ENCODE measurements around the gene DPH1.

DPH1 gene

DNA sequence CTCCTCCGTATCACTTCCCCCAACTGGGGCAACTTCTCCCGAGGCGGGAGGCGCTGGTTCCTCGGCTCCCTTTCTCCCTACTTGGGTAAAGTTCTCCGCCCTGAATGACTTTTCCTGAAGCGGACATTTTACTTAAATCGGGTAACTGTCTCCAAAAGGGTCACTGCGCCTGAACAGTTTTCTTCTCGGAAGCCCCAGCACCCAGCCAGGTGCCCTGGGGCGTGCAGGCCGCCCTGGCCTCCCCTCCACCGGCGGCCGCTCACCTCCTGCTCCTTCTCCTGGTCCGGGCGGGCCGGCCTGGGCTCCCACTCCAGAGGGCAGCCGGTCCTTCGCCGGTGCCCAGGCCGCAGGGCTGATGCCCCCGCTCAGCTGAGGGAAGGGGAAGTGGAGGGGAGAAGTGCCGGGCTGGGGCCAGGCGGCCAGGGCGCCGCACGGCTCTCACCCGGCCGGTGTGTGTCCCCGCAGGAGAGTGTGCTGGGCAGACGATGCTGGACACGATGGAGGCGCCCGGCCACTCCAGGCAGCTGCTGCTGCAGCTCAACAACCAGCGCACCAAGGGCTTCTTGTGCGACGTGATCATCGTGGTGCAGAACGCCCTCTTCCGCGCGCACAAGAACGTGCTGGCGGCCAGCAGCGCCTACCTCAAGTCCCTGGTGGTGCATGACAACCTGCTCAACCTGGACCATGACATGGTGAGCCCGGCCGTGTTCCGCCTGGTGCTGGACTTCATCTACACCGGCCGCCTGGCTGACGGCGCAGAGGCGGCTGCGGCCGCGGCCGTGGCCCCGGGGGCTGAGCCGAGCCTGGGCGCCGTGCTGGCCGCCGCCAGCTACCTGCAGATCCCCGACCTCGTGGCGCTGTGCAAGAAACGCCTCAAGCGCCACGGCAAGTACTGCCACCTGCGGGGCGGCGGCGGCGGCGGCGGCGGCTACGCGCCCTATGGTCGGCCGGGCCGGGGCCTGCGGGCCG, 26.5 kb downstream of the DPH1 start:
- Histone ChIP-seq H4K20me1 (ENCODE audit: insufficient read depth, low read length, poor library complexity, severe bottlenecking) (peaks cover 6% of the 10 kb centered on the region), H3K27me3 (ENCODE audit: insufficient read depth, low read length, poor library complexity, severe bottlenecking) (no peaks in the 10 kb centered on the region), H3K9me2 (replicated peaks; ENCODE audit: low read depth, low read length) (no peaks in the 10 kb centered on the region), H3K4me3 (ENCODE audit: low read length, poor library complexity, severe bottlenecking) (no peak overlapping the region), H3K9me3 (ENCODE audit: insufficient read depth, low read depth, low read length) (no peaks in the 10 kb centered on the region), H3K79me2 (ENCODE audit: insufficient read depth, low read length) (no peaks in the 10 kb centered on the region), H3F3A (ENCODE audit: low read depth) (no peaks in the 10 kb centered on the region), H3K36me3 (ENCODE audit: insufficient read depth, low read length) (peaks cover 16% of the 10 kb centered on the region; the same call in 1 of the 2 replicates), H3K4me1 (ENCODE audit: insufficient read depth, low read length, poor library complexity, severe bottlenecking) (peaks cover 15% of the 10 kb centered on the region), H3K9ac (ENCODE audit: low read depth, low read length, poor library complexity, severe bottlenecking) (no peak overlapping the region), H3K4me2 (ENCODE audit: low read depth, low read length, poor library complexity, severe bottlenecking) (no peak overlapping the region), H2AFZ (ENCODE audit: low read length) (no peak overlapping the region)
- TF ChIP-seq, protein P1, sequence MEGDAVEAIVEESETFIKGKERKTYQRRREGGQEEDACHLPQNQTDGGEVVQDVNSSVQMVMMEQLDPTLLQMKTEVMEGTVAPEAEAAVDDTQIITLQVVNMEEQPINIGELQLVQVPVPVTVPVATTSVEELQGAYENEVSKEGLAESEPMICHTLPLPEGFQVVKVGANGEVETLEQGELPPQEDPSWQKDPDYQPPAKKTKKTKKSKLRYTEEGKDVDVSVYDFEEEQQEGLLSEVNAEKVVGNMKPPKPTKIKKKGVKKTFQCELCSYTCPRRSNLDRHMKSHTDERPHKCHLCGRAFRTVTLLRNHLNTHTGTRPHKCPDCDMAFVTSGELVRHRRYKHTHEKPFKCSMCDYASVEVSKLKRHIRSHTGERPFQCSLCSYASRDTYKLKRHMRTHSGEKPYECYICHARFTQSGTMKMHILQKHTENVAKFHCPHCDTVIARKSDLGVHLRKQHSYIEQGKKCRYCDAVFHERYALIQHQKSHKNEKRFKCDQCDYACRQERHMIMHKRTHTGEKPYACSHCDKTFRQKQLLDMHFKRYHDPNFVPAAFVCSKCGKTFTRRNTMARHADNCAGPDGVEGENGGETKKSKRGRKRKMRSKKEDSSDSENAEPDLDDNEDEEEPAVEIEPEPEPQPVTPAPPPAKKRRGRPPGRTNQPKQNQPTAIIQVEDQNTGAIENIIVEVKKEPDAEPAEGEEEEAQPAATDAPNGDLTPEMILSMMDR (conservative IDR thresholded peaks at IDR 0.05; ENCODE audit: low read length), result no peak
- TF ChIP-seq EZH2phosphoT487 (IDR thresholded peaks at IDR 0.05; ENCODE audit: borderline replicate concordance), result no peak

DNA sequence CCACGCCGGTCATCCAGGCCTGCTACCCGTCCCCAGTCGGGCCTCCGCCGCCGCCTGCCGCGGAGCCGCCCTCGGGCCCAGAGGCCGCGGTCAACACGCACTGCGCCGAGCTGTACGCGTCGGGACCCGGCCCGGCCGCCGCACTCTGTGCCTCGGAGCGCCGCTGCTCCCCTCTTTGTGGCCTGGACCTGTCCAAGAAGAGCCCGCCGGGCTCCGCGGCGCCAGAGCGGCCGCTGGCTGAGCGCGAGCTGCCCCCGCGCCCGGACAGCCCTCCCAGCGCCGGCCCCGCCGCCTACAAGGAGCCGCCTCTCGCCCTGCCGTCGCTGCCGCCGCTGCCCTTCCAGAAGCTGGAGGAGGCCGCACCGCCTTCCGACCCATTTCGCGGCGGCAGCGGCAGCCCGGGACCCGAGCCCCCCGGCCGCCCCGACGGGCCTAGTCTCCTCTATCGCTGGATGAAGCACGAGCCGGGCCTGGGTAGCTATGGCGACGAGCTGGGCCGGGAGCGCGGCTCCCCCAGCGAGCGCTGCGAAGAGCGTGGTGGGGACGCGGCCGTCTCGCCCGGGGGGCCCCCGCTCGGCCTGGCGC, 27.3 kb downstream of the DPH1 start:
- Histone ChIP-seq H4K20me1 (ENCODE audit: insufficient read depth, low read length, poor library complexity, severe bottlenecking) (peaks cover 6% of the 10 kb centered on the region), H3K4me2 (ENCODE audit: low read depth, low read length, poor library complexity, severe bottlenecking) (no peak overlapping the region), H3K4me1 (ENCODE audit: insufficient read depth, low read length, poor library complexity, severe bottlenecking) (peaks cover 15% of the 10 kb centered on the region), H3K79me2 (ENCODE audit: insufficient read depth, low read length) (no peaks in the 10 kb centered on the region), H3K9me2 (replicated peaks; ENCODE audit: low read depth, low read length) (no peaks in the 10 kb centered on the region), H3K36me3 (ENCODE audit: insufficient read depth, low read length) (peaks cover 24% of the 10 kb centered on the region; the same call in 1 of the 2 replicates), H3K4me3 (ENCODE audit: low read length, poor library complexity, severe bottlenecking) (no peak overlapping the region), H2AFZ (ENCODE audit: low read length) (no peak overlapping the region), H3K27me3 (ENCODE audit: insufficient read depth, low read length, poor library complexity, severe bottlenecking) (no peaks in the 10 kb centered on the region), H3F3A (ENCODE audit: low read depth) (no peaks in the 10 kb centered on the region), H3K9me3 (ENCODE audit: insufficient read depth, low read depth, low read length) (no peaks in the 10 kb centered on the region), H3K9ac (ENCODE audit: low read depth, low read length, poor library complexity, severe bottlenecking) (no peak overlapping the region)
- no peak for TF ChIP-seq EZH2phosphoT487 (IDR thresholded peaks at IDR 0.05; ENCODE audit: borderline replicate concordance)
- TF ChIP-seq, protein P1 (conservative IDR thresholded peaks at IDR 0.05; ENCODE audit: low read length), result no peak

DNA sequence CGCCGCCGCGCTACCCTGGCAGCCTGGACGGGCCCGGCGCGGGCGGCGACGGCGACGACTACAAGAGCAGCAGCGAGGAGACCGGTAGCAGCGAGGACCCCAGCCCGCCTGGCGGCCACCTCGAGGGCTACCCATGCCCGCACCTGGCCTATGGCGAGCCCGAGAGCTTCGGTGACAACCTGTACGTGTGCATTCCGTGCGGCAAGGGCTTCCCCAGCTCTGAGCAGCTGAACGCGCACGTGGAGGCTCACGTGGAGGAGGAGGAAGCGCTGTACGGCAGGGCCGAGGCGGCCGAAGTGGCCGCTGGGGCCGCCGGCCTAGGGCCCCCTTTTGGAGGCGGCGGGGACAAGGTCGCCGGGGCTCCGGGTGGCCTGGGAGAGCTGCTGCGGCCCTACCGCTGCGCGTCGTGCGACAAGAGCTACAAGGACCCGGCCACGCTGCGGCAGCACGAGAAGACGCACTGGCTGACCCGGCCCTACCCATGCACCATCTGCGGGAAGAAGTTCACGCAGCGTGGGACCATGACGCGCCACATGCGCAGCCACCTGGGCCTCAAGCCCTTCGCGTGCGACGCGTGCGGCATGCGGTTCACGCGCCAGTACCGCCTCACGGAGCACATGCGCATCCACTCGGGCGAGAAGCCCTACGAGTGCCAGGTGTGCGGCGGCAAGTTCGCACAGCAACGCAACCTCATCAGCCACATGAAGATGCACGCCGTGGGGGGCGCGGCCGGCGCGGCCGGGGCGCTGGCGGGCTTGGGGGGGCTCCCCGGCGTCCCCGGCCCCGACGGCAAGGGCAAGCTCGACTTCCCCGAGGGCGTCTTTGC, 28.0 kb downstream of the DPH1 start:
- H3K4me1 ChIP-seq (ENCODE audit: insufficient read depth, low read length, poor library complexity, severe bottlenecking), result peaks cover 15% of the 10 kb centered on the region
- no peak overlapping the region for H3K4me3 ChIP-seq (ENCODE audit: low read length, poor library complexity, severe bottlenecking)
- H3K9me2 ChIP-seq (replicated peaks; ENCODE audit: low read depth, low read length), result no peaks in the 10 kb centered on the region
- no peak overlapping the region for H3K4me2 ChIP-seq (ENCODE audit: low read depth, low read length, poor library complexity, severe bottlenecking)
- no peaks in the 10 kb centered on the region for H3K9me3 ChIP-seq (ENCODE audit: insufficient read depth, low read depth, low read length)
- H3K27me3 ChIP-seq (ENCODE audit: insufficient read depth, low read length, poor library complexity, severe bottlenecking), result no peaks in the 10 kb centered on the region
- H3K9ac ChIP-seq (ENCODE audit: low read depth, low read length, poor library complexity, severe bottlenecking), result no peak overlapping the region
- H3F3A ChIP-seq (ENCODE audit: low read depth), result no peaks in the 10 kb centered on the region
- no peaks in the 10 kb centered on the region for H3K79me2 ChIP-seq (ENCODE audit: insufficient read depth, low read length)
- peaks cover 6% of the 10 kb centered on the region for H4K20me1 ChIP-seq (ENCODE audit: insufficient read depth, low read length, poor library complexity, severe bottlenecking)
- TF ChIP-seq, protein P1 (conservative IDR thresholded peaks at IDR 0.05; ENCODE audit: low read length), result no peak
- no peak for TF ChIP-seq EZH2phosphoT487 (IDR thresholded peaks at IDR 0.05; ENCODE audit: borderline replicate concordance)
- no peak overlapping the region for H2AFZ ChIP-seq (ENCODE audit: low read length)
- H3K36me3 ChIP-seq (ENCODE audit: insufficient read depth, low read length), result peaks cover 31% of the 10 kb centered on the region; the same call in 1 of the 2 replicates
